ENCODE results near the gene ART1.
A peak's percentile ranks its signal among the peaks of the same experiment; 100 is the strongest.
"Not testable (repeated sequence)": the region's sequence is repeated elsewhere in the genome, so short reads cannot be mapped to it uniquely, and the experiment has no call there.

The ART1 gene

GRCh38 chr11:3644817-3645235, at the start of gene ART1:
Gene ART1, plus strand, starts transcription at chr11:3645128. Its CDS starts 14,086 bp downstream, at chr11:3659214.
- DNase-seq: no peak

GRCh38 chr11:3597743-3598142, 47.2 kb upstream of the ART1 start:
- DNase-seq: not testable (repeated sequence)

GRCh38 chr11:3600201-3600600, 44.7 kb upstream of the ART1 start:
- DNase-seq: not testable (repeated sequence)

DNA sequence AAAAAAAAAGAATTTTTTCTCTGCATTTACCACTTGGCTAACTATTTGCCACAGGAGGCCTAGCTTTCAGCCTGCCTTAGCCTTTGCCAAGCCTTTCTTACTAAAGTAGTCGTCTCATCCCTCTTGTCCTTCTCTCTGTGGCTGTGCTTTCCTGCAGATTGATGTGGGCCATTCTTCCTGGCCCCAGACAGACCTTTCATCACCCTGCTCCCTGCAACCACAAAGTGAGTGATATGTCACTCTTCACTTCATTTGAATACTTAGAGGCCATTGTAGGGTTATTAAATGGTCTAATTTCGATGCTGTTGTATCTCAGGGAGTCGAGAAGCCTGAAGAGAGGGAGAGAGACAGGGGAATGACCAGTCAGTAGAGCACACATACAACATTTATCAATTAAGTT, 40.8 kb upstream of the ART1 start:
- DNase-seq: no peak

- no peak for DNase-seq
These were observed 39.7 kb upstream of the ART1 start for GRCh38 chr11:3605283-3605662.

DNA sequence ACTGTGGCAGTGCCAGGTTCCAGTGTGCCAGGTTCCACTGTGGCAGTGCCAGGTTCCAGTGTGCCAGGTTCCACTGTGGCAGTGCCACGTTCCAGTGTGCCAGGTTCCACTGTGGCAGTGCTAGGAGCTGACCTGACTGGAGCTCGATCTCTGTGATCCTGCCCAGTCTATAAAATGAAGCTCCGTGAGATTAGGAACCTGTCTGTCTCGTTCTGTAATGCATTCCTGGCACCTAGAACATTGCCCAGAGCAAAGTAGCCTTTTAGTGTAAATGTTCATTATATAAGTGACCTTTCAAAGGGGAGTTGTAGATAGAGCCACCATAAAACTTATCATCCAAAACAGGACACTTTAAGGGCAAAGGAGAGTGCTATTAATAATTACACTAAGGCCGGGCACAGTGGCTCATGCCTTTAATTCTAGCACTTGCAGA, 39.1 kb upstream of the ART1 start:
- no peak for DNase-seq

DNA sequence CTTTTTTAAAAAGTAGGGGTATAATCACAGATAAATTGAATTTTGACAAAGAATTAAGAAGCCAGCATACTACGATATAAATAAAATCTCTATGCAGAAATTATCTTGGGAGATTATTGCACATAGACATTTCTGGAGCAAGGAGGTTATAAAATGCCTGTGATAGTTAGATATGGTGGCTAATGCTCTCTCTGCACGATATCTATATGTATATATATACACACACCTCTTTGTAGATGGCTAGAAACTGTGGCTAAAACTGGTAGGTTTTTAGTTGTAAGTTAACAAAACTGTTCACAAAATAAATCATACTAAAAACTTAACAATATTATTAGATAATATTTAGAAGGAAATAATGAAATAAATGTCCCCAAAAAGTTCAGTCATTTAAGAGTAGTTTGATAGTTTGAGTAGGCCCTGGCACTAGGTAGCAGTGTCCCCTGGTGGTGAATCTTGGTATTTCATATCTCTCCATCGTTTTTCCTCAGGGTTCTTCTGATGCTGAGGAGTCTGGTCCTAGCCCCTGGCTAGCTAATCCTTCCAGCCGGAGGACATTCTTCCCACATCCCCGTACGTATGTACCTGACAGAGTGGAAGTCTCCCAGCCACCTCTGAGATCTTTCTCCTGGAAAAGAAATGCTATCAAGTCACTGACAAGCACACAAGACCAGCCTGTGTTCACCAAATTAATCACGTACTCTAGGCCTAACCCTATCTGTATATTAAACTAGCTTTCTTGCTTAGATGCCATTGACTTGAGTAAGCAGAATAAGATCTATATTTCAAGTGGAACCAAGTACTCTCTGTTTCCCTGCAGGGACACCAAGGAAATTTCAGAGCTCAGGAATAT, 35.3 kb upstream of the ART1 start:
- DNase-seq: no peak

DNA sequence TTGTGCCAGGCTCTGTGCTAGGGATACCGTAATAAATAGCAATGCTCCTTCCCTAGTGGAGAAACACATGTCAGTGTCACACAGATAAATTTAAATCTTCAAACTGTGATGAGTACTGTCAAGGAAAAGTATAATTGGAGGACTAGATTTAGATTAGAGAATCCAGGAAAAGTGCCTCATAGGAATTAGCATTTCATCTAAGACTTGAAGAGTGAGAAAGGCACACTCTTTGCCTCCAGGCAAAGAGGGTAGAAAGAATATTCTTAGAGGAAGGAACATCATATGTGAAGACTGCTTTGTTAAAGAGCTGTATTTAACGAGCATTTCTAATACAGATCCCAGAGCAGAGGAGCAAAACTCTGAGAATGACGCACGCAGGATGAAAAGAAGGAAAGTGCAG, 34.1 kb upstream of the ART1 start:
- no peak for DNase-seq

DNA sequence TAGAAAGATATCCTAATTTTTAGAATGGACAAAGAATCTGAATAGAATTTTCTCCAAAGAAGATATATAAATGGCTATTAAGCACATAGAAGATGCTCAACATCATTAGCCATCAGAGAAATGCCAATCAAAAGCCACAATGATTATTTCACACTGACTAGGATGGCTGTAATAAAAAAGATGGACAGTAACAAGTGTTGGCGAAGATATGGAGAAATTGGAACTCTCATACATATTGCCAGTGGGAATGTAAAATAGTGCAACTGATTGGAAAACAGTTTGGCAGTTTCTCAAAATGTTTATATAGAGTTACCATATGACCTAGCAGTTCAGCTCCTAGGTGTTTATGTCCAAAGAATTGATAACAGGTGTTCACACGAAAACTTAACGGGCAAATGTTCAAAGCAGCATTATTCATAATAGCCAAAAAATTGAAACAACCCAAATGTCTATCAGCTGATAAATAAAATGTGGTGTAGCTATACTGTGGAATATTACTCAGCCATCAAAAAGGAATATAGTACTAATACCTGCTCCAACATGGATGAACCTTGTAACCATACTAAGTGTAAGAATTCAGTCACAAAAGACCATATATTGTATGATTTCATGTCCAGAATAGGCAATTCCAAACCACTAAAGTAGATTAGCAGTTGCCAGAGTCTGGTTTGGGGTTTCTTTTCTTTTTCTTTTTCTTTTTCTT, 32.8 kb upstream of the ART1 start:
- DNase-seq: no peak

GRCh38 chr11:3613998-3614741, 30.8 kb upstream of the ART1 start:
- no peak for DNase-seq

DNA sequence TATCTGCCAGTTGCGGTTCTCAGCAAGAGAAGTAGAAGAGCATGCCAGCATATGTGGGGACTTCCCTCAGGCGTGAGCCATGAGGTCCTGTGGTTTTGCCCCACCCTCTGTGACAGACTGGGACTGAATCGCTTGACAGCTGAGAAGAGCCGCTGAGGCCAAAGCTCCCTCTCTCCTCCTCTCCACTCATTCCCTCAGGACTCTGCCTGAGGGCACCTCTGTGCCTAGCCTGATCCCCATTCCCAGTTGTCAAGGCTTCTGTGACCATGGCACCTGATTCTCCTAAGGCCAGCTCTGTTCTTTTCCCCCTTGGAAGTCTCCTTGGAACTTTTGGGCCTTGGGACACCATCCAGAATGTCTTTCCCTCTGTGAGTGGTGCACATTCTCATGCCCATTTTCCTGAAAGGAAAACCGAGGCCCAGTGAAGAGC, 30.2 kb upstream of the ART1 start:
- DNase-seq: no peak

GRCh38 chr11:3615998-3616397, 28.9 kb upstream of the ART1 start:
- DNase-seq: peak; percentile 45

GRCh38 chr11:3616721-3617460, 28.0 kb upstream of the ART1 start:
- no peak for DNase-seq

GRCh38 chr11:3617990-3618389, 26.9 kb upstream of the ART1 start:
- DNase-seq: no peak

DNA sequence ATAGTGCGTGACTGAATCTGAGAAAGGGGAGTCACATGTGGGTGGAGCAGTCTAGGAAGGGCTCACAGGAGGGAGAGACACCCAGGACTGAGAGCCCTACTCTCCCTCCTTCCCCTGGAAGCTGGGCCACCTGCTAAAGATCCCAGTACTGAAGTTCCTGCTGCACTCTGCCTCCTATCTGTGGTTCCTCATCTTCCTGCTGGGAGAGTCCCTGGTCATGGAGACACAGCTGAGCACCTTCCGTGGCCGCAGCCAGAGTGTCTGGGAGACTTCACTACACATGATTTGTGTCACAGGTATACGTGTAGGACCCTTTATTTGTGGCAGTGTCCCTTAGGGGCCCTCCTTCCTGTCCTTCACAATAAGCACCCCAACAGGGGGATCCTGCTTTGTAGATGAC, 22.4 kb upstream of the ART1 start:
- DNase-seq: no peak

GRCh38 chr11:3623121-3623520, 21.8 kb upstream of the ART1 start:
- no peak for DNase-seq

DNA sequence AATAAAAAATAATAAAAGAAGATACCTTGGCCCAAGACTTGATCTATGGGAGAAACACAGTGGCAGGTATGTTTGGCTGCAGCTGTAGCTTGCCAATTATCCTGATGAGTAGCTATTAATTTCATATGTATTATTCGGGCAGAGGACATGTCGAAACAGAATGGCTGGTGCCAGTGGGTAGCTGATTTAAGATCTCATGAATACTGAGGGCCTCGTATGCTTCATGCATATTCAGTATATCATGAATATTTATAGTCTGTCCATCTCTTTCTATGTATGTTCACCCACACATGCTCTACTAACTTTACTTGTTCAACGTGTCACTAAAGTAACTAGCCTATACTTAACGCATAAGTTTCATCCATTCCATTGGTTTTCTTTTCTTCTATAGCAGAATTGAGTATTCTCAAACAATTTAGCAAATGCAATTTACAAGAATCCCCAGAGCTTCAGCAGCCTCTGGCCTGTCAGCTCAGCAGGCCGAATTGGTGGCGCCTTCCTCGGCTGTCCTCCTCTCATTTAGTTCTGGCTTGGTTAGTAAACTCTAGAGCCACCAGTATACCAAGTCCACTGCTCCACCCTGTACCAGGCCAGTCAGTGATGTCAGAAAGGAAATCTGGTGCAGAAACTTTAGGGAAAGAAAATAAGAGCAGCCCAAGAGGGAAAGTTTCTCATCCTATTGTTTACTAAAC, 21.0 kb upstream of the ART1 start:
- no peak for DNase-seq

DNA sequence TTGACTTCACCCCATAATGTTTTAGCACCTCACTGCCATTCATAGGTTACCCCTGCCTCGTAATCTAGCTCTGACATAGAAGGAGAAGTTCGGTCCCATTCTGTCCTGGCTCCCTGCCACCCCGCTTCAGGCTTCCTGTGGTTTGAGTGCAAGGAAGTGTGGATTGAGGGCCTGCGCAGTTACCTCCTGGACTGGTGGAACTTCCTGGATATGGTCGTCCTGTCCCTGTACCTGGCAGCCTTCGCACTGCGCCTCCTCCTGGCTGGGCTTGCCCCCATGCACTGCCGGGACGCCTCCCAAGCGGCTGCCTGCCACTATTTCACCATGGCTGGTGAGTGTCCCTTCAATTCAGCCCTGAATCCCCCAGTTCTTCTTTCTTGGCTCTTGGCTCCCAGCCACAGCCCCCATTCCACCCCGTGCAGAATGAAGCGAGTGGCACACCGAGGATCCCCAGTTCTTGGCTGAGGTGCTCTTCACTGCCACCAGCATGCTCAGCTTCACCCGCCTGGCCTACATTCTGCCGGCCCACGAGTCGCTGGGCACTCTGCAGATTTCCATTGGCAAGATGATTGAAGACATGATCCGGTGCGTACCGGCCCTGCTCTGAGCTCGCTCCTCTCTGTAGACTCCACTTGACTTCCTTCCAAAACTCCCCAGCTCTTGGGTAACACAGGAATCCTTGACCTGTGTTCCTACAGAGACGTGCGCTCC, 18.5 kb upstream of the ART1 start:
- no peak for DNase-seq

- DNase-seq: no peak
These were observed 17.6 kb upstream of the ART1 start for GRCh38 chr11:3627291-3627690.

DNA sequence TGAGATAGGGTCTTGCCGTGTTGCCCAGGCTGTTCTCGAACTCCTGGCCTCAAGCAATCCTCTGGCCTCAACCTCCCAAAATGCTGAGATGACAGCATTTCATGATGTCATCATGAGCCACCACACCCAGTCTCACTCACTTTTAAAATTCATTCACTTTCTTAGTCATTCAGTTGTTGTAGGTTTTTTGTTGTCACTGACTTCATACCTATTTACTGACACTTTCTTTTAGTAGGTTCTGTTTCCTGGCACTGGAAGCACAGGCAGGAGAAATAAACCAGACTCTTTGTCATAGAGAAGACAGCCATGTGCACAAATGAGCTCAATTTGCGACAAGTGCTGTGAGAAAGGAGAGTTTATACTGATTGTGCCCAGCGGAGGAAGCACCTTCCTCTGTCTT, 13.6 kb upstream of the ART1 start:
- no peak for DNase-seq

GRCh38 chr11:3632070-3632660, 12.8 kb upstream of the ART1 start:
- DNase-seq: no peak

All from NCI-H1105 (cell line).